SK-N-SH (cell line): ENCODE results near the gene MET.
A peak's percentile ranks its signal among the peaks of the same experiment; 100 is the strongest.

Experiments
- CHD2 ChIP-seq: fragments of 150-350 bp; IDR thresholded peaks from 2 replicates; pipeline ENCODE4 v1.6.1; 2018; ENCODE audit warnings: low read length; ENCODE audit not compliant: partially characterized antibody
- EP300 ChIP-seq, 2 experiments: IDR thresholded peaks; 2 replicates each; pipeline versions ENCODE4 v1.4.0 to v1.6.1; 2012; ENCODE audit warnings: borderline replicate concordance in 1 of 2, low read depth in 1 of 2, low read length in 1 of 2
- FOXJ3 ChIP-seq: sonication (generic); formaldehyde crosslinking; IDR thresholded peaks from 2 replicates; pipeline ENCODE4 v1.5.1; 2020; ENCODE audit warnings: mild to moderate bottlenecking, missing genetic modification reagents
- TF ChIP-seq, protein P1 (sequence below): fragments of 200-600 bp; sonication (generic); IDR thresholded peaks from 2 replicates; pipeline ENCODE4 v1.6.1; 2017; ENCODE audit warnings: antibody characterized with exemption, mild to moderate bottlenecking, moderate library complexity

DNA sequence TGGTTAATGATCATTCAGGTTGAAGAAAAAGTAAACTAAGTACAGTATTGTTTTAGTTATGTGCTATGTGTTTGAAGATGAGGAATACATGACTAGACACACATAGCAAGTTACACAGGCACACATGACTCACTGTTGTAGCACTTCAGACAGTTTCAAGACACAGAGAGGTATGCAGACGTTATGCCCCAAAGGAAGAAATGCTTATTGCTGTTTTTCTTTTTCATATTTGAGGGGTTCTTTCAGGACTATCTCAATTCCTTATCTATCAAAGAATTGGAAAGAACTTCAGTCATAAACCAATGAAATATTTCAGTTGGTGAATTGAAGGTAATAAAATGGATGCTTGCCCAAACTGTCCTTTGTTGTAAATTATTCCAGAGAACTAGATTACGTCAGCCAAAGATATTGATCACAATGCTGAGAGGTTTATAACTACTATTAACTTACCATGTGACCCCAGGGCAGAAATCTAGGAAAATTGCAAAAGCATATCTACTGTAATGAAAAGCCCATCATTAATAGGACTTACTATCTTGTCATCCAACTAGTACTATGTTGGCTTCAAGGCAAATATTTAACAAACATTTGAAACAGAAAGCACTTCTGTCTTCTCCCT lies 129.2 kb downstream of the MET start:
- no peak for TF ChIP-seq CHD2
- TF ChIP-seq, protein P1, sequence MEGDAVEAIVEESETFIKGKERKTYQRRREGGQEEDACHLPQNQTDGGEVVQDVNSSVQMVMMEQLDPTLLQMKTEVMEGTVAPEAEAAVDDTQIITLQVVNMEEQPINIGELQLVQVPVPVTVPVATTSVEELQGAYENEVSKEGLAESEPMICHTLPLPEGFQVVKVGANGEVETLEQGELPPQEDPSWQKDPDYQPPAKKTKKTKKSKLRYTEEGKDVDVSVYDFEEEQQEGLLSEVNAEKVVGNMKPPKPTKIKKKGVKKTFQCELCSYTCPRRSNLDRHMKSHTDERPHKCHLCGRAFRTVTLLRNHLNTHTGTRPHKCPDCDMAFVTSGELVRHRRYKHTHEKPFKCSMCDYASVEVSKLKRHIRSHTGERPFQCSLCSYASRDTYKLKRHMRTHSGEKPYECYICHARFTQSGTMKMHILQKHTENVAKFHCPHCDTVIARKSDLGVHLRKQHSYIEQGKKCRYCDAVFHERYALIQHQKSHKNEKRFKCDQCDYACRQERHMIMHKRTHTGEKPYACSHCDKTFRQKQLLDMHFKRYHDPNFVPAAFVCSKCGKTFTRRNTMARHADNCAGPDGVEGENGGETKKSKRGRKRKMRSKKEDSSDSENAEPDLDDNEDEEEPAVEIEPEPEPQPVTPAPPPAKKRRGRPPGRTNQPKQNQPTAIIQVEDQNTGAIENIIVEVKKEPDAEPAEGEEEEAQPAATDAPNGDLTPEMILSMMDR = no peak
- no peak for TF ChIP-seq FOXJ3 (CRISPR knock-in tag)
- TF ChIP-seq EP300 (IDR thresholded peaks at IDR 0.05; ENCODE audit: borderline replicate concordance in 1 of 2, low read depth in 1 of 2, low read length in 1 of 2) = peak in 1 of 2 experiments; percentile 82; a peak in 2 of 4 replicates
